WTC11 (cell line): ENCODE measurements around the gene RANGAP1.

ENCODE experiments used
- AFF4 ChIP-seq: sonication (generic); formaldehyde crosslinking; IDR thresholded peaks from 2 replicates; pipeline ENCODE4 v1.8.1; 2023; ENCODE audit warnings: mild to moderate bottlenecking, missing genetic modification reagents, borderline replicate concordance
- ATF3 ChIP-seq: sonication (generic); formaldehyde crosslinking; conservative IDR thresholded peaks from 2 replicates; pipeline ENCODE4 v1.8.1; 2022; ENCODE audit warnings: mild to moderate bottlenecking, missing genetic modification reagents
- E2F4 ChIP-seq: sonication (generic); formaldehyde crosslinking; IDR thresholded peaks from 2 replicates; pipeline ENCODE4 v1.8.1; 2022; ENCODE audit warnings: low read depth, mild to moderate bottlenecking, moderate library complexity, missing genetic modification reagents, borderline replicate concordance
- FOXK1 ChIP-seq: sonication (generic); formaldehyde crosslinking; IDR thresholded peaks from 2 replicates; pipeline ENCODE4 v1.8.0; 2022; ENCODE audit warnings: mild to moderate bottlenecking, moderate library complexity, missing genetic modification reagents
- JUN ChIP-seq: sonication (generic); formaldehyde crosslinking; IDR thresholded peaks from 2 replicates; pipeline ENCODE4 v1.8.0; 2023; ENCODE audit warnings: mild to moderate bottlenecking, missing genetic modification reagents
- MAX ChIP-seq: sonication (generic); formaldehyde crosslinking; IDR thresholded peaks from 2 replicates; pipeline ENCODE4 v1.8.0; 2022; ENCODE audit warnings: mild to moderate bottlenecking, missing genetic modification reagents
- RORB ChIP-seq: fragments of 250-450 bp; sonication (Bioruptor Pico); IDR thresholded peaks from 2 replicates; pipeline ENCODE4 v1.9.0; 2021; ENCODE audit warnings: mild to moderate bottlenecking
- TP53 ChIP-seq: sonication (generic); formaldehyde crosslinking; IDR thresholded peaks from 2 replicates; pipeline ENCODE4 v1.8.1; 2023; ENCODE audit warnings: mild to moderate bottlenecking, missing genetic modification reagents
- ZNF281 ChIP-seq: sonication (generic); formaldehyde crosslinking; IDR thresholded peaks from 2 replicates; pipeline ENCODE4 v1.8.0; 2023; ENCODE audit warnings: mild to moderate bottlenecking, missing genetic modification reagents
- ZNF317 ChIP-seq: sonication (generic); formaldehyde crosslinking; IDR thresholded peaks from 2 replicates; pipeline ENCODE4 v1.8.1; 2023; ENCODE audit warnings: low read depth, mild to moderate bottlenecking, moderate library complexity, missing genetic modification reagents, borderline replicate concordance
- TF ChIP-seq, protein P1 (sequence below): sonication (generic); formaldehyde crosslinking; IDR thresholded peaks from 2 replicates; pipeline ENCODE4 v1.8.1; 2023; ENCODE audit warnings: mild to moderate bottlenecking, missing genetic modification reagents, moderate library complexity
- TF ChIP-seq, protein P2 (sequence below): fragments of 200-600 bp; IDR thresholded peaks from 2 replicates; pipeline ENCODE4 v1.8.0; 2022; ENCODE audit warnings: antibody characterized with exemption
- TF ChIP-seq, protein P3 (sequence below): sonication (generic); formaldehyde crosslinking; IDR thresholded peaks from 2 replicates; pipeline ENCODE4 v1.8.1; 2023; ENCODE audit warnings: mild to moderate bottlenecking, missing genetic modification reagents

- TF ChIP-seq RORB (CRISPR knock-in tag): no peak
- TF ChIP-seq ZNF281 (CRISPR knock-in tag): no peak
- TF ChIP-seq, protein P1, sequence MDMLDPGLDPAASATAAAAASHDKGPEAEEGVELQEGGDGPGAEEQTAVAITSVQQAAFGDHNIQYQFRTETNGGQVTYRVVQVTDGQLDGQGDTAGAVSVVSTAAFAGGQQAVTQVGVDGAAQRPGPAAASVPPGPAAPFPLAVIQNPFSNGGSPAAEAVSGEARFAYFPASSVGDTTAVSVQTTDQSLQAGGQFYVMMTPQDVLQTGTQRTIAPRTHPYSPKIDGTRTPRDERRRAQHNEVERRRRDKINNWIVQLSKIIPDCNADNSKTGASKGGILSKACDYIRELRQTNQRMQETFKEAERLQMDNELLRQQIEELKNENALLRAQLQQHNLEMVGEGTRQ (CRISPR knock-in tag): no peak
- TF ChIP-seq, protein P2, sequence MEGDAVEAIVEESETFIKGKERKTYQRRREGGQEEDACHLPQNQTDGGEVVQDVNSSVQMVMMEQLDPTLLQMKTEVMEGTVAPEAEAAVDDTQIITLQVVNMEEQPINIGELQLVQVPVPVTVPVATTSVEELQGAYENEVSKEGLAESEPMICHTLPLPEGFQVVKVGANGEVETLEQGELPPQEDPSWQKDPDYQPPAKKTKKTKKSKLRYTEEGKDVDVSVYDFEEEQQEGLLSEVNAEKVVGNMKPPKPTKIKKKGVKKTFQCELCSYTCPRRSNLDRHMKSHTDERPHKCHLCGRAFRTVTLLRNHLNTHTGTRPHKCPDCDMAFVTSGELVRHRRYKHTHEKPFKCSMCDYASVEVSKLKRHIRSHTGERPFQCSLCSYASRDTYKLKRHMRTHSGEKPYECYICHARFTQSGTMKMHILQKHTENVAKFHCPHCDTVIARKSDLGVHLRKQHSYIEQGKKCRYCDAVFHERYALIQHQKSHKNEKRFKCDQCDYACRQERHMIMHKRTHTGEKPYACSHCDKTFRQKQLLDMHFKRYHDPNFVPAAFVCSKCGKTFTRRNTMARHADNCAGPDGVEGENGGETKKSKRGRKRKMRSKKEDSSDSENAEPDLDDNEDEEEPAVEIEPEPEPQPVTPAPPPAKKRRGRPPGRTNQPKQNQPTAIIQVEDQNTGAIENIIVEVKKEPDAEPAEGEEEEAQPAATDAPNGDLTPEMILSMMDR: no peak
- TF ChIP-seq ZNF317 (CRISPR knock-in tag): no peak
- no peak for TF ChIP-seq E2F4 (CRISPR knock-in tag)
- TF ChIP-seq AFF4 (CRISPR knock-in tag): no peak
- no peak for TF ChIP-seq ATF3
- TF ChIP-seq TP53 (CRISPR knock-in tag): no peak
- no peak for TF ChIP-seq MAX (CRISPR knock-in tag)
- TF ChIP-seq, protein P3, sequence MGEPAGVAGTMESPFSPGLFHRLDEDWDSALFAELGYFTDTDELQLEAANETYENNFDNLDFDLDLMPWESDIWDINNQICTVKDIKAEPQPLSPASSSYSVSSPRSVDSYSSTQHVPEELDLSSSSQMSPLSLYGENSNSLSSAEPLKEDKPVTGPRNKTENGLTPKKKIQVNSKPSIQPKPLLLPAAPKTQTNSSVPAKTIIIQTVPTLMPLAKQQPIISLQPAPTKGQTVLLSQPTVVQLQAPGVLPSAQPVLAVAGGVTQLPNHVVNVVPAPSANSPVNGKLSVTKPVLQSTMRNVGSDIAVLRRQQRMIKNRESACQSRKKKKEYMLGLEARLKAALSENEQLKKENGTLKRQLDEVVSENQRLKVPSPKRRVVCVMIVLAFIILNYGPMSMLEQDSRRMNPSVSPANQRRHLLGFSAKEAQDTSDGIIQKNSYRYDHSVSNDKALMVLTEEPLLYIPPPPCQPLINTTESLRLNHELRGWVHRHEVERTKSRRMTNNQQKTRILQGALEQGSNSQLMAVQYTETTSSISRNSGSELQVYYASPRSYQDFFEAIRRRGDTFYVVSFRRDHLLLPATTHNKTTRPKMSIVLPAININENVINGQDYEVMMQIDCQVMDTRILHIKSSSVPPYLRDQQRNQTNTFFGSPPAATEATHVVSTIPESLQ (CRISPR knock-in tag): no peak
- no peak for TF ChIP-seq JUN (CRISPR knock-in tag)
- TF ChIP-seq FOXK1 (CRISPR knock-in tag): no peak
Observed at GRCh38 chr22:41229215-41229614, 56.8 kb downstream of the RANGAP1 start.
